GM21515 (cell line): ENCODE measurements around the gene CACNB2.

Experiments
- ATAC-seq: cut with Tn5 transposase; IDR thresholded peaks from one replicate; pipeline ENCODE4 v1.9.1; 2021; ENCODE audit not compliant: unreplicated experiment

Gene CACNB2

DNA sequence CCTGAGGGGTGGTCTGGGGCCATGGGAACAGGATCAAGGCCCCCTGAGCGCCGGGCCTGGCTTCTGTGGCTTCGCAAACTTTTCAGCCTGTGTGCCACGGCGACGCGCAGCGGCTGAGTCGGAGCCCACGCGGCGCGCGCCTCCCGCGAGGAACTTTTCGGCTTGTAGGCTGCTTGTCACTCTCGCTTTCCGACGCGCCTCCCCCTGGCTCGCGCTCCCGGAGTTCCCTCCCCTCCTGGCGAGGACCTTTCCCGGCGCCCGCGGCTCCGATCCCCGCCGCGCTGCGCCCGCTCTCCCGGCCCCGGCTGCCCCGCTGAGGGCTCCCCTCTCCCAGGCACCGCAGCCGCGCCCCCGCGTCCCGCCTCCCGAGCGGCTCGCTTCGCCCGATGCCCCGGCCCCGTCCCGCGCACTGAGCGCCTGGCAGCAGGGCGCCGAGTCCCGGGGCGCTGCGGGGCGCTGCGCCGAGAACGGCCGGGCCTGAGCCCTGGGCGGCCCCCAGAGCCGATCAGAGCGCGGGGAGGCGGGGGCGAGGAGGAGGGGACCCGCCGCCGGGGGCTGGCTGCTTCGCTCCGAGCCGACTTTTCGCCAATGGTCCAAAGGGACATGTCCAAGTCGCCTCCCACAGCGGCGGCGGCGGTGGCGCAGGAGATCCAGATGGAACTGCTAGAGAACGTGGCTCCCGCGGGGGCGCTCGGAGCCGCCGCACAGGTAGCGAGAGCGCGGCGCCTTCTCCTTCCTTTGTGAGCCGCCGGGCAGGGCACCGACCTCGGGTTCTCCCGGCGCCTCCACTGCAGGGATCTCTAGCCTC is at the start of gene CACNB2:
Gene CACNB2, plus strand, starts transcription at position 276 of the 808 bp plus-strand sequence.
- ATAC-seq: no peak

GRCh38 chr10:18094332-18094731 is 45.9 kb upstream of the CACNB2 start:
- no peak for ATAC-seq

DNA sequence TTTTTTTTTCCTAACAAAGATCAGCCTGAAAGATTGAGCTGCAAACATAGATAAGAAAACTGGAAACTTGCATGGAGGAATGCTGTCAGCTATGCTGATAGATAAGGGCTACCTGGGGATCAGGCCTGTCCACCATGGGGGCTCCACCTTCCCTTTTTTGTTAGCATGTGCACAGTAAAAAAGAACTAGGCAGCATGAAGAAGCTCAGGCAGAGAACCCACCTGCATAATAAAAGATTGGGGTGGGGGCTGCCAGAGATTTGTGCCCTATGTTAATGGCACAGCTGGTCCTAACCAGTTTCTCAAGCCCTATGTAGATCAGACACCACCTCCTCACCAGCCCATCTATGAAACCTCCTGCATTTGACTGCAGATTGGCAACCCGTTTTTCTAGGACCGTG is 45.4 kb upstream of the CACNB2 start:
- no peak for ATAC-seq

DNA sequence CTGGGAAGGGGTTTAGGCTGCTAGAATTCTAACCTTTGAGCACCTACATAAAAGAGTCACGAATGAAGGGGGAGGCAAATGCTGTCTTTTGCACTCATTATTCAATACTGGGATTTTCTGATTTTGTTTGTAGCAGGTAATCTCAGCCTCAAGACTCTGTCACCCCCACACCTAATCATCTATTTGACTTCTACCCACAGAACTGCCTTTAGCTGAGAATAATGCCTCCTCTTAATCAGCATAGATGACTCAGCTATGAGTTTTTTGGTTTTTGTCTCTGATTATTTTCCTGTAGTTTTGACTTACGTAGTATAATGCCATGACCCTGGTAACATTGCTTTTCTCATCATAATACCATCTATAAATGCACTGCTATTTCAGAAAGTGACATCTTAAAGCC is 42.7 kb upstream of the CACNB2 start:
- ATAC-seq: no peak

DNA sequence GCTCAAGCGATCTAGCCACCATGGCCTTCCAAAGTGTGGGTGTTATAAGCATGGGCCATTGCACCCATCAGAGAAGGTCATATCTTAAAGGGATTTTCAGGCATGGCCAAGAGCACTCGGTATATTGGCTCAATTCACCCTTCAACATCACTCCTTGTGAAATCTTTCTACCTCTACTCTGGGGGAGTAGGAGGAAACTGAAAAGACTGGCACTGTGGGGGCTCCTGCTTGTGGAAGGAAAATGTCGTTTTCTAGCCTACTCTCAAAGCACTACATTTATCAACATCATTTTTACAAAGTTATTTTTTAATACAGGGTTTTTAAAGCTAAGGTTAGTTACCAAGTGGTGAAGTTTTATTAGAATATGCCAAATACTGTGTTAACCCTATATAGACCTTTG is 42.0 kb upstream of the CACNB2 start:
- no peak for ATAC-seq

- ATAC-seq: no peak
Observed at GRCh38 chr10:18099415-18099814, 40.8 kb upstream of the CACNB2 start.

- ATAC-seq: no peak
Observed at GRCh38 chr10:18100669-18101068, 39.6 kb upstream of the CACNB2 start.

DNA sequence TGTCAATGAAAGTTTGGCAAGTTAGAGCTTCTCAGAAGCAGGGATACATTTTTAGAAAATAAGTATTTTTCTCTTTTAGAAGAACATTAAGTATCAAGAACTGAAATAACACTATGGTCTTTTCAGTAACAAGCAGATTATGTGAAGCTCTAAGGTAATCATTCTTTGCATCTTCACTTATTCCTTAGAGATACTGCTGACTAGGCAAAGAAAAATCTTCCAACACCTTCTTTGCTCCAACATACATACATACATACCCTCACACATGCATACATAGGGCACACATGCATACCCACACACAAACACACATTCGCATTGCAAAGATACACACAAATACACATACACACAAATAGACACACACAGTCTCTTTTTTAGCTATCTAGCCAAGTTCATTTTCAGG is 37.8 kb upstream of the CACNB2 start:
- ATAC-seq: no peak

DNA sequence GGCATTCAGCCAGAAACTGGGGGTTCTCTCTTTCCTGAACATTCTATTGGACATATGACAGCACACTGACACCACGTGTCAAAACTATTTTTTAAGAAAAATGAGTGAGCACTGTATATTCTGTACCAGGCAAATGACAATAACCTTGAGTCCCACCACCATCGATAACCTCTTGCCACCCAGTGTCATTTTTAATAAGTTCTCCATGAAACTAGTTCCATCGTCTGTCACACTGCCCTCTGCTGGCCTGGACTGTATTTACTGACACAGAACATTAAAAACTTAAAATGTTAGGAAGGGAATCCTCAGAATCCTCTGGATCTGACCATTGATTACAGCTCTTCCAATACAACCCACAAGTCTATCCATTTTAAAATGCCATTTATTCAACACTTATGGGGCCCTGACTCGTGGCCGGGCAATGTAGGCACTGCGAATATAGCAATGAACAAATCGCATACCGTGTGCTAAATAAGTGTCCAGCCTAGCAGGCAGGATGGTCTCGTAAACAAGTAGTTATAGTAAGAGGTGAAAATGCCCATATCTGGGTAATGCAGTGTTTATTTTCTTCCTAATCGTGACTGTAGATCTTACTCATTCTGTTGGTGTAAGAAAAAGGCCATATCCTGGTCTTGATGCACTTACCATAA is 35.9 kb upstream of the CACNB2 start:
- ATAC-seq: no peak

- no peak for ATAC-seq
Observed at GRCh38 chr10:18109341-18109870, 30.8 kb upstream of the CACNB2 start.

- no peak for ATAC-seq
Observed at GRCh38 chr10:18113881-18114280, 26.3 kb upstream of the CACNB2 start.

- ATAC-seq: no peak
Observed at GRCh38 chr10:18117276-18117675, 22.9 kb upstream of the CACNB2 start.

DNA sequence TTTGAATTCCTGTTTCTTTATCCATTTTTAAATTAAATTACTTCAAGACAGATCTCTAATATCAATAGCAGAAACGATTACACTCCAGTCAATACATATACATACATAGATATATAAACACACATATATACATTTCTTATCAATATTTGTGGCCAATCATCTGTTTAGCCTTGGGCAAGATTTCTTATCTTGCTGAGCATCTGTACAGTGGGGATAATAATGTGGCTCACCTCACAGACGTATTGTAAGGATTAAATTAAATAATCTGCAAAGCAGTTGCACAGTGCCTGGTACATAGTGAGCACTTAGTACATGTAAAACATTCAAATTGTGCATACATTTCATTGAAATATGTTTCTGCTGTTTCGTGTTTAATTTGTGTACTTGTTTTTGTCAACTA is 17.5 kb upstream of the CACNB2 start:
- no peak for ATAC-seq

- no peak for ATAC-seq
Observed at GRCh38 chr10:18133046-18133445, 7.2 kb upstream of the CACNB2 start.

DNA sequence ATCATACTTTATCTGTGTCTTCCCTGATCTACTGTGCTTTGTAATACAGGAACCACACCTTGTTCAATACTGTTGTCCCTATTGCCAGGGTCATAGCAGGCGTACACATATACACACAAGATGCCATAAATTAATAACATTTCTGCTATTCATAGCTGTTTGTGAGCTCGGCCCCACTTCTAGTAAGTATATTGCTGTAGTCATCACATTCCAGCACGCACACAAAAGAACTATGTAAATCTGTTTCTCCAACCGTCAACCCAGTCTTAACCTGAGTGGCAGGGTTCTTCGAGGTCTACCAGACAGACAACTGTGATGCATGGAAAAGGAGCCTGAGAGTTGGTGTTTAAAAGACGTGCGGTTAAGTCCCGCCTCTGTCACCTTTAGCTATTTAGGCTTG is 5.7 kb upstream of the CACNB2 start:
- no peak for ATAC-seq

- ATAC-seq: no peak
Observed at GRCh38 chr10:18134921-18135320, 5.3 kb upstream of the CACNB2 start.

- ATAC-seq: no peak
Observed at GRCh38 chr10:18136073-18136791, 4.0 kb upstream of the CACNB2 start.

DNA sequence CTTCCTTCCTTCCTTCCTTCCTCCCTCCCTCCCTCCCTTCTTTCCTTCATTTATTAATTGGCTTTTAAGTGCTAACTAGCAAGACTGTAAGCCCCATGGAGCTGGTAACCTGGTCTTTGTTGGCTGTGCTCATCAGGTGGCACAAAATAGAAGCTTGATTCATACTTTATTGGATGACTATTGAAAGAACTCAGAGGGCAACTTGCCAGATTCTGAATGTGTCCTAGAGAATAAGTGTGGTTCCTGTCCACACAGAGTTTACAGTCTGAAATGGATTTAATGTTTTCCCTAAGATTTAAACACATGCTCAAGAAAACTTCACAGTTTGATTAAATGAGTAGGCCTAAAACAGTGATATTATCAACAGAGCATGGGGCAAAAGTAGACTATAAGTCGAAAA is 3.1 kb upstream of the CACNB2 start:
- ATAC-seq: no peak

- no peak for ATAC-seq
Observed at GRCh38 chr10:18140957-18141845, 977 bp downstream of the CACNB2 start.

DNA sequence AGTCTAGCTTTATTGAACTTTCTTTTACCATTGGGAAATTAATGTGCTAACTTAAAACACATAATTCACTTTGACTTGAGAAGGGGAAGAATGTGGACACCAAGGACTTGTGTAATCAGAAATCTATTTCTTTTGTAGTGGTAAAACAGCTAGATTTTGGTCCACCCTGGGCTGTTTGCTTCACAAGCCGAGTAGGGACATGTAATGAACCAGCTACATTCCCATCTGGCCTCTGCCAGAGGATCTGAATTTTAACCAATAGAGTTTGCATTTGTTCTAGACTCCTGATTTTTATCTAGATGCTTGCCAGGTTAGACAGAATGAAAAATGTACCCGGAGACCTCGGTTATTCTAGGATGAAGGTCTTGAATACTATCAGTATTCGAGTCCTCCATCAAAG is 1.9 kb downstream of the CACNB2 start:
- no peak for ATAC-seq

DNA sequence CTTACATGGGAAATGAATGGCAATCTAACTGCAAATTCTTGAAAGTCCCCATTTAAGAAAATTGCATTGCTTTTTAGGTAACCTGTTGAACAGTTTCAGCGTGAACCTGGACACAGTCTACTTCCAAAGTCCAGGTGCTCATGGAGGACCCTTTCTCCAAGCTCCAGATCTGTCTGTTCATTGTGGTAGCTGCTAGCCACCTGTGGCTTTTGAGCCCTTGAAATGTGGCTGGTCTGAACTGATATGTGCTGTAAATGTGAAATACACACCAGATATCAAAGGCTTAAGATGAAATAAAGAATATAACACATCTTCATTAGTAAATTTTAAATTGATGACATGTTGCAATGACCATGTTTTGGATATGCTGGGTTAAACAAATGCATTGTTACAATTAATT is 4.2 kb downstream of the CACNB2 start:
- ATAC-seq: no peak
